Activated naive CD4-positive, alpha-beta T cell treated with anti-CD3 and anti-CD28 coated beads for 36 hours (primary cell): ENCODE measurements around the gene TLE3. TPM values are rescaled to one million over a fixed set of nuclear protein-coding genes. Genes with fewer than 3 reads are reported as not detected.
A peak's percentile ranks its signal among the peaks of the same experiment; 100 is the strongest.

Experiments
- CTCF ChIA-PET: fragments of 350-600 bp; sonication (Branson Sonifier 250); formaldehyde crosslinking; loops from one replicate; lab custom pipeline; 2021; ENCODE audit warnings: antibody characterized with exemption; lab: Charles Lee
- DNase-seq: peaks from one replicate; pipeline ENCODE4 v3.0.0-alpha.2; 2020
- H3K27ac Mint-ChIP-seq: one replicate; pipeline ENCODE4 v1.8.0; 2021; ENCODE audit warnings: mild to moderate bottlenecking, mixed read lengths
- H3K27me3 Mint-ChIP-seq: one replicate; pipeline ENCODE4 v1.8.0; 2021; ENCODE audit warnings: low read depth, mixed read lengths
- H3K36me3 Mint-ChIP-seq: one replicate; pipeline ENCODE4 v1.8.0; 2021; ENCODE audit warnings: low read depth, mixed read lengths
- H3K4me1 Mint-ChIP-seq: one replicate; pipeline ENCODE4 v1.8.0; 2021; ENCODE audit warnings: low read depth, mixed read lengths
- H3K4me3 Mint-ChIP-seq: one replicate; pipeline ENCODE4 v1.8.0; 2021; ENCODE audit warnings: mild to moderate bottlenecking, moderate library complexity, mixed read lengths
- H3K9me3 Mint-ChIP-seq: one replicate; pipeline ENCODE4 v1.8.0; 2021; ENCODE audit warnings: mixed read lengths
- intact Hi-C: fragments of 100-400 bp; cut with micrococcal nuclease; formaldehyde crosslinking; loops from one replicate; pipeline ENCODE4 v1.15.1; 2023
- total RNA-seq, 2 experiments: library from RNA; stranded (reverse); gene quantifications; one replicate each; pipeline ENCODE4 v1.2.3, GENCODE V29; 2021

TLE3 gene
- total RNA-seq, 2 experiments from 2014 or later: 105 to 109 TPM

GRCh38 chr15:70023064-70023768, 74.5 kb downstream of the TLE3 start:
- intact Hi-C loops: loop anchor here (2.0 to 5.0 kb wide), 2 partner anchors 74 to 264 kb away; partner anchors contain the start of gene TLE3
- no peaks in the 10 kb centered on the region for H3K27me3 Mint-ChIP-seq
- no peaks in the 10 kb centered on the region for H3K9me3 Mint-ChIP-seq
- no peaks in the 10 kb centered on the region for H3K36me3 Mint-ChIP-seq
- CTCF ChIA-PET: interaction anchor here (0.6 to 1.6 kb wide), 4 partner anchors 15 to 447 kb away, joined by 3 to 4 read pairs (median 4); no protein-coding TSS in a partner anchor
- H3K4me3 Mint-ChIP-seq: no peak overlapping the region
- H3K4me1 Mint-ChIP-seq: peaks cover 15% of the 10 kb centered on the region
- peak overlapping the region; percentile 42 for H3K27ac Mint-ChIP-seq
- peak; percentile 70 for DNase-seq

DNA sequence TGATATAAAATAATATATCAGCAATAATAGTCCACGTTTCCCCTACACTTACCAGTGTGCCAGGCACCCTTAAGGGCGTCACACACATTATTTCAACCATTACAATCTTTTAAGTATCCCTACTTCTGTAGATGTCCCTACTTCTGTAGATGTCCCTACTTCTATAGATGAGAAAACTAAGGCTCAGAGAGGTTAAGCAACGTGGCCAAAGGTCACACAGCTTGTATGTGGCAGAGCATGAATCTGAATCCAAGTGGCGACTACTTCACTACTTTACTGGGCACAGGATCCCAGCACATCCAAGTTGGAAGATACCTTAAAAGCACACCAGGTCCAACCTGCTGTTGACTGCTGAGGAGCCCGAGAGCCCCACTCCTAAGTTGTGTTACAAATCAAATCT, 77.5 kb downstream of the TLE3 start:
- intact Hi-C loops: loop anchor here (5.0 kb wide), 1 partner anchor 77 kb away; the partner anchor contains the start of gene TLE3
- Mint-ChIP-seq H3K27me3 (peaks cover 2% of the 10 kb centered on the region), H3K36me3 (no peaks in the 10 kb centered on the region), H3K4me1 (peaks cover 20% of the 10 kb centered on the region), H3K9me3 (peaks cover 11% of the 10 kb centered on the region), H3K4me3 (no peak overlapping the region), H3K27ac (no peak overlapping the region)
- CTCF ChIA-PET: no interaction called here
- no peak for DNase-seq

DNA sequence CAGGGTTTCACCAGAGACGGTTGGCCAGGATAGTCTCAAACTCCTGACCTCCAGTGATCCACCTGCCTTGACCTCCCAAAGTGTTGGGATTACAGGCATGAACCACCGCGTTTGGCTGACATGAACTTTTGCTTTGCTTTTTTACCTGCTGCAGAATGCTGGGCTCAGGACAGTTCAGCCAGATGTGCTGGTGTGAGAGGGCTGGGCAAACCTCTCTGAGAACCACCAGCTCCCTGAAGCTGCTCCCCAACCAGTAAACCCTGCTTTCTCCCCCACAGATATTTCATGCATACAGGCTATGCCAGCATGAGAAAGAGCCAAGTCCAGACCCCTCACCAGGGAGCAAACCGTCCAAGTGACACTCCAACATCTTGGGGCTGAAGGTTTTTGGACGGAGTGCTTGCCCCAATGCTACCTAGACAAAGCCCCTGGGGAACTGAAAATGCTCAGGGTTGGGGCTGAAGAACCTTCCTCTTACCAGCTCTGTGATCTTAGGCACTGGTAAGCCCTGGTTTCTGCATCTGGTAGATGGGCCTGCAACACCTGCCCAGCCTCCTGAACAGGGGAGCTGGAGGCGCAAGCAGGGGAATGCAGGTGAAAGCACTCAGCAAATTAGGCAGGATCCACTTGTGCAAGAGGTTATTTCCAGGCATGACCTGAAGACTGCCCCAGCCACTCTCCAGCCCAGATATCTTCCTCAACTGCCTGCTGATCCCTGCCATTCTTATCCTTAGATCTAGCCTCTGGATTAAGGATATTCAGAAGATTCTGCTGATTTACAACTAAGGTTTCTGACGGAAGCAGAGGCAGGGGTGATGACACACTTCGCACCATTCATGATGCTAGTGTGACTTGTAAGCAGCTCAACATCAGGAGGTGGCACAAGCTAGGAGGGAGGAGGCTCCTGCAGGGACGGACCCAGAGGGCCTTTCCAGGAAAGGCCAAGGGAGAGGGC, 78.8 kb downstream of the TLE3 start:
- Mint-ChIP-seq H3K4me1 (peaks cover 18% of the 10 kb centered on the region), H3K9me3 (peaks cover 11% of the 10 kb centered on the region), H3K36me3 (no peaks in the 10 kb centered on the region), H3K4me3 (no peak overlapping the region), H3K27ac (no peak overlapping the region), H3K27me3 (peaks cover 2% of the 10 kb centered on the region)
- intact Hi-C loops: no loop called here
- no peak for DNase-seq
- CTCF ChIA-PET: interaction anchor here (0.6 kb wide), 2 partner anchors 25 to 233 kb away, joined by 3 to 4 read pairs; no protein-coding TSS in a partner anchor

DNA sequence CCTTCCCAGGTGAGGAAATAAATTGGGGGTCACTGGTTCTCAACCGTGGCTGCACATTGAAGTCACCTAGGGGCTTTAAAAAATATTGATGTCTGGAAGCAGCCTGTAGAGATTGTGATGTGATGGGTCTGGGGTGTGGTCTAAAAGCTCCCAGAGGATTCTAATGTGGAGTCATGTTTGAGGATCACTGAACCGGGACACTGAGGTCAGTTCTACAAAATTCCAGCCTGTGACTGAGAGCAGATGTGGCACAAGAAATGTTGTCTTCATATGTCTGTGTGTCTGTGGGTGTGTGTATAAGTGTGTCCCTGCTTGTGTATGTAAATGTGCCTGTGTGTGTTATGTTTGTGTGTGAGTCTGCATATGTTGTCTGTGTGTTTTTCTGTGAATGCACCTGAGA, 79.9 kb downstream of the TLE3 start:
- CTCF ChIA-PET: no interaction called here

GRCh38 chr15:70017025-70017424, 80.7 kb downstream of the TLE3 start:
- H3K27ac Mint-ChIP-seq: no peak overlapping the region
- H3K27me3 Mint-ChIP-seq: peaks cover 2% of the 10 kb centered on the region
- intact Hi-C loops: no loop called here
- peaks cover 6% of the 10 kb centered on the region for H3K4me1 Mint-ChIP-seq
- DNase-seq: no peak
- no peaks in the 10 kb centered on the region for H3K36me3 Mint-ChIP-seq
- CTCF ChIA-PET: no interaction called here
- H3K4me3 Mint-ChIP-seq: no peak overlapping the region
- H3K9me3 Mint-ChIP-seq: peaks cover 11% of the 10 kb centered on the region

More for the DNA sequence above, 79.9 kb downstream of the TLE3 start:
- H3K36me3 Mint-ChIP-seq: no peaks in the 10 kb centered on the region
- H3K4me1 Mint-ChIP-seq: peaks cover 7% of the 10 kb centered on the region
- H3K4me3 Mint-ChIP-seq: no peak overlapping the region
- H3K27me3 Mint-ChIP-seq: peaks cover 2% of the 10 kb centered on the region
- DNase-seq: no peak
- H3K9me3 Mint-ChIP-seq: peaks cover 11% of the 10 kb centered on the region
- intact Hi-C loops: no loop called here
- H3K27ac Mint-ChIP-seq: no peak overlapping the region

GRCh38 chr15:70016511-70016994, 81.2 kb downstream of the TLE3 start:
- Mint-ChIP-seq H3K4me1 (peaks cover 6% of the 10 kb centered on the region), H3K4me3 (no peak overlapping the region), H3K27ac (no peak overlapping the region), H3K27me3 (peaks cover 2% of the 10 kb centered on the region), H3K9me3 (peaks cover 11% of the 10 kb centered on the region), H3K36me3 (no peaks in the 10 kb centered on the region)
- intact Hi-C loops: no loop called here
- no peak for DNase-seq
- CTCF ChIA-PET: no interaction called here

DNA sequence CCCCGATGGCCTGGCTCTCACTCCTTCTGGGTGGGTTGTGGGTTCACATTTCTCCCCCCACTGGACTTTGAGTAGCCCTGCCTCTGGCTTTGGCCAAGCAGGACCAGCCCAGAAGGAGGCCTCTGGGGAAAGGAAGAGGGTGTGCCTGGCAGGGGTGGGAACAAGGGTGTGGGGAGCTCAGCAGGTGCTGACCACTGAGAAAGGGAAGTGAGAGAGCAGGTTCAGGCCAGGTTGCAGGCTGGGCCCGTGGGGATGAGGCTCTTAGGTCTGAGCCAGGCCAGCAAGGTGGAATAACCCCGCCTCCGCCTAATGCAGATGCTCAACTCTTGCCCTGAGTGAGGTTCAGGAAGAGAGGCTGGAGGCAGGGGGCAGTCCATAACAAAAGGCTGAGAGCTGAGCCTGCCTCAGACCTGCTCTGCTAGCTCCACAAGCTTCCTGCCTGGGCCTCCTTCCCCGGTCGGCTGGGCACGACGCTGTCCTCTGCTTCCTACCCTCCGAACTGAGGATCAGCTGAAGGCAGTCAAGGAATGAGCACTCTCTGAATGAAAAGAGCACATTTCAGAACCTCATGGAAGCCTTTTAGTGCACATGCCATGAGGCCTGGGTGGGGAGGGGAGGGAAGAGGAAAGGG, 82.7 kb downstream of the TLE3 start:
- intact Hi-C loops: no loop called here
- CTCF ChIA-PET: interaction anchor here (0.6 kb wide), 1 partner anchor 493 kb away, joined by 3 read pairs; no protein-coding TSS in a partner anchor
- Mint-ChIP-seq H3K4me3 (no peak overlapping the region), H3K9me3 (peaks cover 11% of the 10 kb centered on the region), H3K27ac (no peak overlapping the region), H3K4me1 (peaks cover 6% of the 10 kb centered on the region), H3K36me3 (no peaks in the 10 kb centered on the region), H3K27me3 (peaks cover 2% of the 10 kb centered on the region)
- no peak for DNase-seq

DNA sequence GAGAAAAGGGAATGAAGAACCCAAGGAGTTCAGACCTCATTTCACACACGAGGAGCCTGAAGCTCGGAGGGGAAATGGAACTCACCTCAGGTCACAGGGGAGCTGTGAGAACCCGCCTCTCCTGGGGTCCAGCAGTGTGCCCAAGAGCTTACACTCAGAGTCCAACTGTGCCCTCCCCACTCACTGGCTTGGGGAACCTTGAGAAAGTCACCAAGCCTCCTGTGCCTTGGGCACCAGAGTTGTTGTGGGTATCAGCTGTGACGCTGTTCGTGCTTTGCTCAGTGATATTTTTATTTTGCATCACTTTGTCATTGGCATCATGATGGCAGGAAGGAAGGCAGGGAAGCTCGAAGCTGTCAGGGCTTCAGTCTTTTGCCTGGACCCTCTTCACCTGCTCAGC, 83.4 kb downstream of the TLE3 start:
- Mint-ChIP-seq H3K27ac (no peak overlapping the region), H3K27me3 (peaks cover 2% of the 10 kb centered on the region), H3K4me1 (peaks cover 6% of the 10 kb centered on the region), H3K4me3 (no peak overlapping the region), H3K9me3 (peaks cover 11% of the 10 kb centered on the region), H3K36me3 (no peaks in the 10 kb centered on the region)
- intact Hi-C loops: no loop called here
- CTCF ChIA-PET: interaction anchor here (0.6 kb wide), 1 partner anchor 493 kb away, joined by 3 read pairs; no protein-coding TSS in a partner anchor
- DNase-seq: no peak

DNA sequence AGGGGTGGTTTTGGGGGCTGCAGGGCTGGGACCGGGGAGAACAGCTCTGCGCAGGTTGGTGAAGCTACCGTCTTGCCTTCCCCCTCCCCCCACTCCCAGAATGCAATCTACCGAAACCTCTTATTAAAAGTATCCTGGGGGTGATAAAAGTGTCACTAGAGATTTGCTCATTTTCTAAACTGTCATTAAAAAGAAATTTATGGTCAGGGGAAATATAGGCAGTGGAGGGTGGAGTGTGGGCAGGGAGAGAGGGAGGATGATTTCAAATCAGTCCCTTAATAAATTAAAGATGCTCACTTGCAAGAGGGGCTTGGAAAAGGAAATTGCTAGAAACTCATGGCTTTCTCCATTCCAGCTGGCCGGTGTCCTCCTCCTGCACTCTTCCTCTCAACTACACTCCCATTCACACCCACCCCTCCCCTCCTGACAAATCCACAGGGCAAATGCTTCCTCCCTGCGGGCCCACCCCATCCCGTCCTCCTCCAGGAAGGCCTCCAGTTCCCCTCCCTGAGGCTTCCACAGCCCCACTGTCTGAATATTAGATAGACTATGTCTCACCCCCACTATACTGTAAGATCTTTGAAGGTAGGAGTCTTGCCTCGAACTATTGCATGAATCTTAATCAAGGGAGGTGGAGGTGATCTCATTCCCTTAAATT, 83.9 kb downstream of the TLE3 start:
- intact Hi-C loops: no loop called here
- Mint-ChIP-seq H3K4me3 (no peak overlapping the region), H3K4me1 (peaks cover 6% of the 10 kb centered on the region), H3K27ac (no peak overlapping the region), H3K27me3 (peaks cover 2% of the 10 kb centered on the region), H3K9me3 (peaks cover 11% of the 10 kb centered on the region), H3K36me3 (no peaks in the 10 kb centered on the region)
- DNase-seq: no peak
- CTCF ChIA-PET: no interaction called here

DNA sequence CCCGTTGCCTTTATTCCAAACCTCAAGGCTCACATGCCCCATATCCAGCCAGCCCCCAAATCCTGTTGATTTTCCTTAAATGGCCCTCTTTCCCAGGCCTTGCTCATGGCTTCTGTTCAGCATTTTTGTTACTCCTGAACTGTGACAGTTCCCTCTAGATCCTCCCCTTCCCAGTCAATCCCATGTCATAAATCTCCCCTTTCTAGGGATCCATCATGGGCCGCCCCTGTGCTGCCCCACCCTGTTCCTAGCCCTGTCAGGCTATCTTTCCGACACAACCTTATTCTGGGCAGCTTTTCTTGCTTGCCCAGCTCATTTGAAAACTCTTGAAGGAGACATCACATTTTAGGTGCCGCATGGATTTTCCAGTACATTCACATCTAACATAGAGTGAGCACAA, 84.8 kb downstream of the TLE3 start:
- no peak for DNase-seq
- Mint-ChIP-seq H3K36me3 (no peaks in the 10 kb centered on the region), H3K9me3 (peaks cover 10% of the 10 kb centered on the region), H3K27me3 (peaks cover 2% of the 10 kb centered on the region), H3K27ac (no peak overlapping the region), H3K4me3 (no peak overlapping the region), H3K4me1 (peaks cover 6% of the 10 kb centered on the region)
- intact Hi-C loops: no loop called here
- CTCF ChIA-PET: no interaction called here

DNA sequence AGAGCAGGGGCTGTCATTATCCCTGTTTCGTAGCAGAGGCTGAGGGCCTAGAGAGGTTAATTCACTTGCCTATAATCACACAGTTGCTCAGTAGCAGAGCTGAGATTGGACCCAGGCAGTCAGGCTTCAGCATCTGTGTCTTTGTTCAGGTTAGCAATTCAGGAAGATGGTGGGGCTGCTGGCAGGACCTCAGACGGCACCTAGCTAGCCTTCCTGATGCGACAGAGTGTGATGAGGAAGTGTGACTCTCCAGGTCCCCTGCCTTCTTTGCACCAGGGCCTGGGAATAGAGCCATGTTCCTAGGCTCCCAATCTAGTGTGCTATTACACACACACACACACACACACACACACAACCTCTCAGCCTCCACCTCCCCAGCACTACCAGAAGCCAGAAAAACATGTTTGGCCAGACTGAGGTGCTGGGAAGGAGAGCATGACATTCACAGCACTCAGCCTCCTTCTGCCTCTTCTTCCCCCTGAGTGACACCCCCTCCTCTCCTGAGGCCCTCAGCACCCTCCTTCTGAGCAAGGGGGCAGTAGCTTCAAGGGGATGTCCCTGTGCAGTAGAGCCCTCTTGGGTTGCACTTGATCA, 88.9 kb downstream of the TLE3 start:
- H3K36me3 Mint-ChIP-seq: no peaks in the 10 kb centered on the region
- peaks cover 3% of the 10 kb centered on the region for H3K27me3 Mint-ChIP-seq
- H3K9me3 Mint-ChIP-seq: no peaks in the 10 kb centered on the region
- intact Hi-C loops: no loop called here
- H3K27ac Mint-ChIP-seq: no peak overlapping the region
- no peak for DNase-seq
- CTCF ChIA-PET: interaction anchor here (1.3 kb wide), 1 partner anchor 15 kb away, joined by 4 read pairs; no protein-coding TSS in a partner anchor
- H3K4me1 Mint-ChIP-seq: no peaks in the 10 kb centered on the region
- H3K4me3 Mint-ChIP-seq: no peak overlapping the region
